T-helper 1 cell treated with Interleukin-12 subunit alpha and Interleukin-12 subunit beta and Interleukin-4 antibody, amounts not matched to agents 30 ng/mL and 1 ng/mL, for 36 hours (primary cell): ENCODE data around the gene EHBP1L1. TPM values are rescaled to one million over a fixed set of nuclear protein-coding genes. Genes with fewer than 3 reads are reported as not detected.

Source experiments
- intact Hi-C: fragments of 100-400 bp; cut with micrococcal nuclease; formaldehyde crosslinking; loops from one replicate; pipeline ENCODE4 v1.15.1; 2024
- total RNA-seq: library from RNA; stranded (reverse); gene quantifications from 2 replicates; pipeline ENCODE4 v1.2.3, GENCODE V29; 2022

Gene EHBP1L1
- total RNA-seq, 1 donor from 2014 or later, result 128 TPM

GRCh38 chr11:65545853-65546216 is 30.0 kb upstream of the EHBP1L1 start:
- intact Hi-C loops, result loop anchor here (1.0 kb wide), 6 partner anchors 8 to 69 kb away; partner anchors contain the start of genes PCNX3, SCYL1 and ZNRD2

- intact Hi-C loops, result loop anchor here (1.0 kb wide), 6 partner anchors 8 to 69 kb away; partner anchors contain the start of genes PCNX3, SCYL1 and ZNRD2
These were observed 29.5 kb upstream of the EHBP1L1 start for GRCh38 chr11:65546217-65546958.

- intact Hi-C loops, result no loop called here
These were observed 28.3 kb upstream of the EHBP1L1 start for GRCh38 chr11:65547446-65548125.

- intact Hi-C loops, result no loop called here
These were observed 27.5 kb upstream of the EHBP1L1 start for GRCh38 chr11:65548395-65548794.

- intact Hi-C loops, result no loop called here
These were observed 26.8 kb upstream of the EHBP1L1 start for GRCh38 chr11:65549096-65549495.

- intact Hi-C loops, result no loop called here
These were observed 24.1 kb upstream of the EHBP1L1 start for GRCh38 chr11:65551572-65552387.

GRCh38 chr11:65552388-65552951 is 23.4 kb upstream of the EHBP1L1 start:
- intact Hi-C loops, result no loop called here

GRCh38 chr11:65553301-65554001 is 22.4 kb upstream of the EHBP1L1 start:
- intact Hi-C loops, result loop anchor here (1.0 kb wide), 2 partner anchors 7 to 17 kb away; partner anchors contain the start of gene ZNRD2

- intact Hi-C loops, result loop anchor here (1.0 kb wide), 1 partner anchor 8 kb away; no protein-coding TSS in a partner anchor
These were observed 21.6 kb upstream of the EHBP1L1 start for GRCh38 chr11:65554057-65554818.

GRCh38 chr11:65554842-65555430 is 20.9 kb upstream of the EHBP1L1 start:
- intact Hi-C loops, result loop anchor here (1.0 kb wide), 1 partner anchor 9 kb away; no protein-coding TSS in a partner anchor

- intact Hi-C loops, result loop anchor here (2.0 kb wide), 1 partner anchor 15 kb away; no protein-coding TSS in a partner anchor
These were observed 20.1 kb upstream of the EHBP1L1 start for GRCh38 chr11:65555693-65556231.

- intact Hi-C loops, result loop anchor here (2.0 kb wide), 1 partner anchor 16 kb away; no protein-coding TSS in a partner anchor
These were observed 19.2 kb upstream of the EHBP1L1 start for GRCh38 chr11:65556470-65557279.

- intact Hi-C loops, result loop anchor here (1.0 to 2.0 kb wide), 2 partner anchors 9 to 17 kb away; no protein-coding TSS in a partner anchor
These were observed 18.4 kb upstream of the EHBP1L1 start for GRCh38 chr11:65557280-65558001.

- intact Hi-C loops, result loop anchor here (1.0 kb wide), 1 partner anchor 8 kb away; no protein-coding TSS in a partner anchor
These were observed 17.6 kb upstream of the EHBP1L1 start, which contains the start of gene LTBP3 for GRCh38 chr11:65558002-65558929. Gene LTBP3 (minus strand): TSS chr11:65558359. CDS start chr11:65557959, 400 bp downstream.

- intact Hi-C loops, result loop anchor here (1.0 kb wide), 1 partner anchor 7 kb away; no protein-coding TSS in a partner anchor
These were observed 16.8 kb upstream of the EHBP1L1 start for GRCh38 chr11:65558930-65559509.

- intact Hi-C loops, result no loop called here
These were observed 16.3 kb upstream of the EHBP1L1 start for GRCh38 chr11:65559535-65559934.
